GM13977 (cell line): Measurements from ENCODE around the gene SLC37A3.
"Not testable (repeated sequence)": the region's sequence is repeated elsewhere in the genome, so short reads cannot be mapped to it uniquely, and the experiment has no call there.

Source experiments
- DNase-seq: peaks from one replicate; pipeline ENCODE4 v3.0.0; 2012; ENCODE audit warnings: low spot score
- in situ Hi-C: fragments of 300-500 bp; cut with MboI; formaldehyde crosslinking; loops from one replicate; pipeline ENCODE4 v1.12.0; 2022; ENCODE audit warnings: low sequenced_read_pairs, low pct_unique_long_range_greater_than_20kb, mixed read lengths, inconsistent platforms; ENCODE audit not compliant: unreplicated experiment
- TF ChIP-seq, protein P1 (sequence below): IDR thresholded peaks from 2 replicates; pipeline ENCODE4 v1.5.1; 2012; ENCODE audit warnings: mild to moderate bottlenecking, control low read depth; ENCODE audit not compliant: insufficient read depth; ENCODE audit errors: extremely low read depth, missing control alignments

Gene SLC37A3

DNA sequence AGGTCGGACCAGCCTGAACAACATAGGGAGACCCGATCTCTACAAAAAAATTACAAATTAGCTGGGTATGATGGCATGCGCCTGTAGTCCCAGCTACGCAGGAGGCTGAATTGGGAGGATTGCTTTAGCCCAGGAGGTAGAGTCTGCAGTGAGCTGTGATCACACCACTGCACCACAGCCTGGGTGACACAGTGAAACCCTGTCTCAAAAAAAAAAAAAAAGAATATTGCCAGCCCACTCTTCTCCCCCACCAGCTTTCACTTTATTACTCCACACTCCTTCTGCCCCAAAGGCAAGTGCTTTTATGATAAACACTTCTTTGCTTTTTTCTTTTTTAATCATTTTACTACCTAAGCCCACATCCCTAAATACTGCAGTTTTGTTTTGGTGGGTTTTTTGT lies 20.3 kb upstream of the SLC37A3 start:
- TF ChIP-seq, protein P1, sequence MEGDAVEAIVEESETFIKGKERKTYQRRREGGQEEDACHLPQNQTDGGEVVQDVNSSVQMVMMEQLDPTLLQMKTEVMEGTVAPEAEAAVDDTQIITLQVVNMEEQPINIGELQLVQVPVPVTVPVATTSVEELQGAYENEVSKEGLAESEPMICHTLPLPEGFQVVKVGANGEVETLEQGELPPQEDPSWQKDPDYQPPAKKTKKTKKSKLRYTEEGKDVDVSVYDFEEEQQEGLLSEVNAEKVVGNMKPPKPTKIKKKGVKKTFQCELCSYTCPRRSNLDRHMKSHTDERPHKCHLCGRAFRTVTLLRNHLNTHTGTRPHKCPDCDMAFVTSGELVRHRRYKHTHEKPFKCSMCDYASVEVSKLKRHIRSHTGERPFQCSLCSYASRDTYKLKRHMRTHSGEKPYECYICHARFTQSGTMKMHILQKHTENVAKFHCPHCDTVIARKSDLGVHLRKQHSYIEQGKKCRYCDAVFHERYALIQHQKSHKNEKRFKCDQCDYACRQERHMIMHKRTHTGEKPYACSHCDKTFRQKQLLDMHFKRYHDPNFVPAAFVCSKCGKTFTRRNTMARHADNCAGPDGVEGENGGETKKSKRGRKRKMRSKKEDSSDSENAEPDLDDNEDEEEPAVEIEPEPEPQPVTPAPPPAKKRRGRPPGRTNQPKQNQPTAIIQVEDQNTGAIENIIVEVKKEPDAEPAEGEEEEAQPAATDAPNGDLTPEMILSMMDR: no peak
- in situ Hi-C loops: no loop called here

GRCh38 chr7:140418156-140418472 lies 19.8 kb upstream of the SLC37A3 start:
- in situ Hi-C loops, DNase-seq: not testable (repeated sequence)

More for the DNA sequence above, 20.3 kb upstream of the SLC37A3 start:
- no peak for DNase-seq

GRCh38 chr7:140417456-140418155 lies 19.3 kb upstream of the SLC37A3 start:
- in situ Hi-C loops: no loop called here
- DNase-seq: no peak

GRCh38 chr7:140416560-140416959 lies 18.2 kb upstream of the SLC37A3 start:
- in situ Hi-C loops: no loop called here
- no peak for DNase-seq
- TF ChIP-seq, protein P1: no peak

More at GRCh38 chr7:140417456-140418155, 19.3 kb upstream of the SLC37A3 start:
- TF ChIP-seq, protein P1: no peak

- in situ Hi-C loops, DNase-seq: not testable (repeated sequence)
Observed at GRCh38 chr7:140415816-140416215, 17.5 kb upstream of the SLC37A3 start.

DNA sequence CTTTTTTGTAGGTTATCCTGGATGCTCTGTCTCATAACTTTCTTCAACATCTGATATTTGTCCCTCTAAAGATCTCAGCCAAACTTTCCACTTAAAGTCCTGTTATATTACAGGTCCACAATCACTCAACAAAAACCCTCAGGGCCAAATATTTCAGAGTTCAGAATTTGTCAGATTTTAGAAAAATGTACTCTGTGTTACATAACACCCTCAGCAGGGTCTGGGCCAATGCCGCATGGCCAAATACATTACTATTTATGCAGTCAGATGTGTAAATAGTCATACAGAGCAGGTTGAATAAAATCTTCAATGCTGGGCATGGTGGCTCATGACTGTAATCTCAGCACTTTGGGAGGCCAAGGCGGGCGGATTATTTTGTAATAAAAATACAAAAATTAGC lies 17.0 kb upstream of the SLC37A3 start:
- in situ Hi-C loops: no loop called here
- TF ChIP-seq, protein P1: no peak
- DNase-seq: no peak

GRCh38 chr7:140404565-140405065 lies 6.3 kb upstream of the SLC37A3 start:
- in situ Hi-C loops: no loop called here
- DNase-seq: no peak

More at GRCh38 chr7:140404565-140405065, 6.3 kb upstream of the SLC37A3 start:
- TF ChIP-seq, protein P1: no peak
